SU-DHL-6 (cell line): ENCODE data around the gene ZNF668.

ENCODE experiments used
- H2AFZ ChIP-seq: fragments of 200-600 bp; sonication (generic); 2 replicates; pipeline ENCODE4 v1.6.1; 2014; ENCODE audit warnings: low read depth, mild to moderate bottlenecking, moderate library complexity, mixed read lengths, antibody characterized with exemption, low read length; ENCODE audit not compliant: severe bottlenecking
- H3F3A ChIP-seq: fragments of 200-600 bp; shearing (Covaris generic); 2 replicates; pipeline ENCODE4 v1.6.0; 2016; ENCODE audit warnings: antibody characterized with exemption, mild to moderate bottlenecking; ENCODE audit not compliant: insufficient read depth
- H3K27ac ChIP-seq: fragments of 200-600 bp; sonication (generic); 2 replicates; pipeline ENCODE4 v1.5.1; 2016; ENCODE audit warnings: low read depth, mild to moderate bottlenecking, low read length, moderate library complexity, mixed read lengths
- H3K27me3 ChIP-seq: fragments of 200-600 bp; sonication (generic), shearing (Covaris generic); 2 replicates; pipeline ENCODE4 v1.6.0; 2014; ENCODE audit warnings: mild to moderate bottlenecking, low read length
- H3K36me3 ChIP-seq: fragments of 200-600 bp; sonication (generic); 2 replicates; pipeline ENCODE4 v1.6.1; 2014; ENCODE audit warnings: mild to moderate bottlenecking, low read length, mixed read lengths
- H3K4me2 ChIP-seq: fragments of 300-600, 200-600 bp; shearing (Covaris generic), sonication (generic); 2 replicates; pipeline ENCODE4 v1.6.0; 2014; ENCODE audit warnings: low read length, low read depth, mild to moderate bottlenecking; ENCODE audit not compliant: poor library complexity, severe bottlenecking
- H3K4me3 ChIP-seq: fragments of 200-600 bp; sonication (generic); 2 replicates; pipeline ENCODE4 v1.5.1; 2014; ENCODE audit warnings: antibody characterized with exemption, low read length, mild to moderate bottlenecking, mixed read lengths; ENCODE audit not compliant: insufficient read depth, poor library complexity, severe bottlenecking
- H3K79me2 ChIP-seq: fragments of 200-600 bp; sonication (generic); 2 replicates; pipeline ENCODE4 v1.6.1; 2014; ENCODE audit warnings: mild to moderate bottlenecking, low read length, moderate library complexity; ENCODE audit not compliant: insufficient read depth
- H3K9ac ChIP-seq: fragments of 200-600 bp; sonication (generic); 2 replicates; pipeline ENCODE4 v1.7.0; 2014; ENCODE audit warnings: mild to moderate bottlenecking, low read length
- H3K9me2 ChIP-seq: fragments of 200-600 bp; sonication (generic); replicated peaks from 2 replicates; pipeline ENCODE4 v1.6.1; 2014; ENCODE audit warnings: low read length; ENCODE audit not compliant: insufficient read depth
- H3K9me3 ChIP-seq: fragments of 200-600 bp; sonication (generic); 2 replicates; pipeline ENCODE4 v1.6.1; 2014; ENCODE audit warnings: low read length, mixed read lengths; ENCODE audit not compliant: insufficient read depth
- H4K20me1 ChIP-seq: fragments of 200-600 bp; sonication (generic); 2 replicates; pipeline ENCODE4 v1.6.1; 2014; ENCODE audit warnings: low read depth, mild to moderate bottlenecking, antibody characterized with exemption, low read length, moderate library complexity, mixed read lengths
- EZH2phosphoT487 ChIP-seq: fragments of 200-600 bp; sonication (generic), shearing (Covaris generic); conservative IDR thresholded peaks from 2 replicates; pipeline ENCODE4 v1.6.1; 2018; ENCODE audit warnings: mild to moderate bottlenecking, antibody characterized with exemption, low read length, moderate library complexity, mixed read lengths
- TF ChIP-seq, protein P1 (sequence below): fragments of 200-600 bp; sonication (generic); IDR thresholded peaks from one replicate; pipeline ENCODE4 v1.5.1; 2017; ENCODE audit warnings: antibody characterized with exemption, mild to moderate bottlenecking, low read length, moderate library complexity; ENCODE audit not compliant: insufficient read depth, poor library complexity, severe bottlenecking

Gene ZNF668

DNA sequence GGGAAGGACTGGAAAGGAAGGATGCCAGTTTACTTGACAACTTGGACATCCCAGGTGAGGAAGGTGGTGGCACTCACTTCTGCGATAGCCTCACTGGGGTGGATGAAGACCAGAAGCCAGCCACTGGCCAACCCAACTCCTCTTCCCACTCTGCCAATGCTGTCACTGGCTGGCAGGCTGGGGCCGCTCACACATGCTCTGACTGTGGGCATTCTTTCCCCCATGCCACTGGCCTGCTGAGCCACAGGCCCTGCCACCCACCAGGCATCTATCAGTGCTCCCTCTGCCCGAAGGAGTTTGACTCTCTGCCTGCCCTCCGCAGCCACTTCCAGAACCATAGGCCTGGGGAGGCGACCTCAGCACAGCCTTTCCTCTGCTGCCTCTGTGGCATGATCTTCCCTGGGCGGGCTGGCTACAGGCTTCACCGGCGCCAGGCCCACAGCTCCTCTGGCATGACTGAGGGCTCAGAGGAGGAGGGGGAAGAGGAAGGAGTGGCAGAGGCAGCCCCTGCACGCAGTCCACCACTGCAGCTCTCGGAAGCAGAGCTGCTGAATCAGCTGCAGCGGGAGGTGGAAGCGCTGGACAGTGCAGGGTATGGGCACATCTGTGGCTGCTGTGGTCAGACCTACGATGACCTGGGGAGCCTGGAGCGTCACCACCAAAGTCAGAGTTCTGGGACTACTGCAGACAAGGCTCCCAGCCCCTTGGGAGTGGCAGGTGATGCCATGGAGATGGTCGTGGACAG is 4.7 kb upstream of the ZNF668 start:
- H3K4me2 ChIP-seq, result no peak overlapping the region
- H2AFZ ChIP-seq, result no peak overlapping the region
- no peaks in the 10 kb centered on the region for H3K9me2 ChIP-seq
- TF ChIP-seq, protein P1, sequence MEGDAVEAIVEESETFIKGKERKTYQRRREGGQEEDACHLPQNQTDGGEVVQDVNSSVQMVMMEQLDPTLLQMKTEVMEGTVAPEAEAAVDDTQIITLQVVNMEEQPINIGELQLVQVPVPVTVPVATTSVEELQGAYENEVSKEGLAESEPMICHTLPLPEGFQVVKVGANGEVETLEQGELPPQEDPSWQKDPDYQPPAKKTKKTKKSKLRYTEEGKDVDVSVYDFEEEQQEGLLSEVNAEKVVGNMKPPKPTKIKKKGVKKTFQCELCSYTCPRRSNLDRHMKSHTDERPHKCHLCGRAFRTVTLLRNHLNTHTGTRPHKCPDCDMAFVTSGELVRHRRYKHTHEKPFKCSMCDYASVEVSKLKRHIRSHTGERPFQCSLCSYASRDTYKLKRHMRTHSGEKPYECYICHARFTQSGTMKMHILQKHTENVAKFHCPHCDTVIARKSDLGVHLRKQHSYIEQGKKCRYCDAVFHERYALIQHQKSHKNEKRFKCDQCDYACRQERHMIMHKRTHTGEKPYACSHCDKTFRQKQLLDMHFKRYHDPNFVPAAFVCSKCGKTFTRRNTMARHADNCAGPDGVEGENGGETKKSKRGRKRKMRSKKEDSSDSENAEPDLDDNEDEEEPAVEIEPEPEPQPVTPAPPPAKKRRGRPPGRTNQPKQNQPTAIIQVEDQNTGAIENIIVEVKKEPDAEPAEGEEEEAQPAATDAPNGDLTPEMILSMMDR, result no peak
- TF ChIP-seq EZH2phosphoT487, result no peak
- H3K27me3 ChIP-seq, result no peaks in the 10 kb centered on the region
- no peaks in the 10 kb centered on the region for H3K36me3 ChIP-seq
- H3K9ac ChIP-seq, result no peak overlapping the region
- no peak overlapping the region for H3K27ac ChIP-seq
- no peaks in the 10 kb centered on the region for H3F3A ChIP-seq
- no peak overlapping the region for H3K4me3 ChIP-seq
- H4K20me1 ChIP-seq, result no peaks in the 10 kb centered on the region
- H3K9me3 ChIP-seq, result no peaks in the 10 kb centered on the region
- peaks cover 28% of the 10 kb centered on the region for H3K79me2 ChIP-seq

DNA sequence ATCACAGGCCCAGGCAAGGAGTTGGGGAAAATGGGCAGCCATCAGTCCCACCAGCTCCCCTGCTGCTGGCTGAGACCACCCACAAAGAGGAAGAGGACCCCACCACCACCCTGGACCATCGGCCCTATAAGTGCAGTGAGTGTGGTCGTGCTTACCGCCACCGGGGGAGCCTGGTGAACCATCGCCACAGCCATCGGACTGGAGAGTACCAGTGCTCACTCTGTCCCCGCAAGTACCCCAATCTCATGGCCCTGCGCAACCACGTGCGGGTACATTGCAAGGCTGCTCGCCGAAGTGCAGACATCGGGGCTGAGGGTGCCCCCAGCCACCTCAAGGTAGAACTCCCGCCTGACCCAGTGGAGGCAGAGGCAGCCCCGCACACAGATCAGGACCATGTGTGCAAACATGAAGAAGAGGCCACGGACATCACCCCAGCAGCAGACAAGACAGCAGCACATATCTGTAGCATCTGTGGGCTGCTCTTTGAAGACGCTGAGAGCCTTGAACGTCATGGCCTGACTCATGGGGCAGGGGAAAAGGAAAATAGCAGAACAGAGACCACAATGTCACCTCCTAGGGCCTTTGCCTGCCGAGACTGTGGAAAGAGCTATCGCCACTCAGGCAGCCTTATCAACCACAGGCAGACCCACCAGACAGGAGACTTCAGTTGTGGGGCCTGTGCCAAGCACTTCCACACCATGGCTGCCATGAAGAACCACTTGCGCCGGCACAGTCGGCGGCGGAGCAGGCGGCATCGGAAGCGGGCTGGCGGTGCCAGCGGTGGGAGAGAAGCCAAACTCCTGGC is 3.8 kb upstream of the ZNF668 start:
- Histone ChIP-seq H4K20me1 (no peaks in the 10 kb centered on the region), H3K79me2 (peaks cover 31% of the 10 kb centered on the region), H3K27ac (no peak overlapping the region), H3K27me3 (no peaks in the 10 kb centered on the region), H3K9me2 (no peaks in the 10 kb centered on the region), H3K4me2 (no peak overlapping the region), H3K9ac (no peak overlapping the region), H3K4me3 (no peak overlapping the region), H3K36me3 (no peaks in the 10 kb centered on the region), H2AFZ (no peak overlapping the region), H3K9me3 (no peaks in the 10 kb centered on the region), H3F3A (no peaks in the 10 kb centered on the region)
- TF ChIP-seq, protein P1, result no peak
- no peak for TF ChIP-seq EZH2phosphoT487

DNA sequence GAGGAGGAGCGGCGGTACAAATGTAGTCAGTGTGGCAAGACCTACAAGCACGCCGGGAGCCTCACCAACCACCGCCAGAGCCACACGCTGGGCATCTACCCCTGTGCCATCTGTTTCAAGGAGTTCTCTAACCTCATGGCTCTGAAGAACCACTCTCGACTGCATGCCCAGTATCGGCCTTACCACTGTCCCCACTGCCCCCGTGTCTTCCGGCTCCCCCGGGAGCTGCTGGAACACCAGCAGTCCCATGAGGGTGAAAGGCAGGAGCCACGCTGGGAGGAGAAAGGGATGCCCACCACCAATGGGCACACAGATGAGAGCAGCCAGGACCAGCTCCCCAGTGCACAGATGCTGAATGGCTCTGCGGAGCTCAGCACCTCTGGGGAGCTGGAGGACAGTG is 3.0 kb upstream of the ZNF668 start:
- Histone ChIP-seq H3K9ac (no peak overlapping the region), H3F3A (0 out of 2 replicates have a peak, but pooled peaks cover under 1% of the 10 kb centered on the region), H3K9me2 (no peaks in the 10 kb centered on the region), H3K27me3 (no peaks in the 10 kb centered on the region), H3K4me3 (no peak overlapping the region), H3K36me3 (no peaks in the 10 kb centered on the region), H3K9me3 (no peaks in the 10 kb centered on the region), H3K4me2 (no peak overlapping the region), H2AFZ (no peak overlapping the region), H4K20me1 (no peaks in the 10 kb centered on the region), H3K27ac (no peak overlapping the region), H3K79me2 (peaks cover 38% of the 10 kb centered on the region)
- TF ChIP-seq, protein P1, result no peak
- TF ChIP-seq EZH2phosphoT487, result no peak
